ENCODE results near the gene XNDC1N. TPM values are rescaled to one million over a fixed set of nuclear protein-coding genes. Genes with fewer than 3 reads are reported as not detected.

Gene XNDC1N
- total and polyA plus RNA-seq, 2 of the 13 experiments (the other 11 are each of a cell fraction or from before 2014, with no cell fraction given), result 3.4 to 7.5 TPM

DNA sequence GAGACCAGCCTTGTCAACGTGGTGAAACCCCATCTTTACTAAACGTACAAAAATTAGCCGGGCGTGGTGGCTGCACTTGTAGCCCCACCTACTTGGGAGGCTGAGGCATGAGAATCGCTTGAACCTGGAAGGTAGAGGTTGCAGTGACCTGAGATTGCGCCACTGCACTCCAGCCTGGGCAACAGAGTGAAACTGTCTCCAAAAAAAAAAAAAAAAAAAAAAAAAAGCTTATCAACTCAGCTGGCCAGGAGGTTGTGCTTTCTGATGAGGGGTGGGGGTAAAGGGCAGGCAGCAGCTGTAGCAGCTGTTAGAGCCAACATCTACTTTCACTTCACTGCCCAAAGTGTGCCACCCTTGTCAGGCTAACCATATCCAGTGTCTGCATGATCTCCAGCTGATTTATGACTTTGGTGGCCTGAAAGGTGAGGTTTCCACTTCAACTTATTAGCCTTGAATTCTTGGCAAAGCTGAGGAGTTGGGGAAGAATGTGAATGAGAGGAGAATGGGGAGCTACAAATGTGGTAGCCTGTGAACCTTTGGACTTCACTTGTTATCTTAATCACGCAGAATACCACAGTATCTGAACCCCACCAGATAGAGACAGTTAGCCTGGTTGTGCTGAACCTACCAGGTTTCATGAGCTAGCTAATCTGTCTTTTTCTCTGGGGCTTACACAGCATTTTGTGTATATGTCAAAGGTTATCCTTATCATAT, 20.1 kb upstream of the XNDC1N start (continued):
- TF ChIP-seq ZNF142 (CRISPR knock-in tag; IDR thresholded peaks at IDR 0.05), result no peak
- TF ChIP-seq EHMT2 (IDR thresholded peaks at IDR 0.05; ENCODE audit: borderline replicate concordance, low read depth, low read length), result peak; percentile 24; the same call in 1 of the 2 replicates
- TF ChIP-seq FOSL2 (CRISPR knock-in tag; IDR thresholded peaks at IDR 0.05), result 0 out of 2 replicates have a peak, but pooled peaks have one; percentile 19
- TF ChIP-seq KDM1A (CRISPR knock-in tag; IDR thresholded peaks at IDR 0.05), result peak; percentile 59; the same call in 1 of the 2 replicates
- TF ChIP-seq, protein P1, sequence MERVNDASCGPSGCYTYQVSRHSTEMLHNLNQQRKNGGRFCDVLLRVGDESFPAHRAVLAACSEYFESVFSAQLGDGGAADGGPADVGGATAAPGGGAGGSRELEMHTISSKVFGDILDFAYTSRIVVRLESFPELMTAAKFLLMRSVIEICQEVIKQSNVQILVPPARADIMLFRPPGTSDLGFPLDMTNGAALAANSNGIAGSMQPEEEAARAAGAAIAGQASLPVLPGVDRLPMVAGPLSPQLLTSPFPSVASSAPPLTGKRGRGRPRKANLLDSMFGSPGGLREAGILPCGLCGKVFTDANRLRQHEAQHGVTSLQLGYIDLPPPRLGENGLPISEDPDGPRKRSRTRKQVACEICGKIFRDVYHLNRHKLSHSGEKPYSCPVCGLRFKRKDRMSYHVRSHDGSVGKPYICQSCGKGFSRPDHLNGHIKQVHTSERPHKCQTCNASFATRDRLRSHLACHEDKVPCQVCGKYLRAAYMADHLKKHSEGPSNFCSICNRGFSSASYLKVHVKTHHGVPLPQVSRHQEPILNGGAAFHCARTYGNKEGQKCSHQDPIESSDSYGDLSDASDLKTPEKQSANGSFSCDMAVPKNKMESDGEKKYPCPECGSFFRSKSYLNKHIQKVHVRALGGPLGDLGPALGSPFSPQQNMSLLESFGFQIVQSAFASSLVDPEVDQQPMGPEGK (CRISPR knock-in tag; IDR thresholded peaks at IDR 0.05), result peak; percentile 53; the same call in 1 of the 2 replicates
- peak; percentile 90 for TF ChIP-seq CEBPG (CRISPR knock-in tag; IDR thresholded peaks at IDR 0.05)
- TF ChIP-seq, protein P2, sequence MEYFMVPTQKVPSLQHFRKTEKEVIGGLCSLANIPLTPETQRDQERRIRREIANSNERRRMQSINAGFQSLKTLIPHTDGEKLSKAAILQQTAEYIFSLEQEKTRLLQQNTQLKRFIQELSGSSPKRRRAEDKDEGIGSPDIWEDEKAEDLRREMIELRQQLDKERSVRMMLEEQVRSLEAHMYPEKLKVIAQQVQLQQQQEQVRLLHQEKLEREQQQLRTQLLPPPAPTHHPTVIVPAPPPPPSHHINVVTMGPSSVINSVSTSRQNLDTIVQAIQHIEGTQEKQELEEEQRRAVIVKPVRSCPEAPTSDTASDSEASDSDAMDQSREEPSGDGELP (IDR thresholded peaks at IDR 0.05; ENCODE audit: borderline replicate concordance, low read depth), result peak; percentile 99
- TF ChIP-seq SOX13 (IDR thresholded peaks at IDR 0.05), result no peak
- TF ChIP-seq SOX13 (CRISPR knock-in tag; conservative IDR thresholded peaks at IDR 0.05 in 1 of 2, IDR thresholded peaks at IDR 0.05 in 1 of 2), result peak in 1 of 2 experiments; percentile 16; a peak in 1 of 4 replicates
- peak; percentile 69 for TF ChIP-seq HNF4A (CRISPR knock-in tag; IDR thresholded peaks at IDR 0.05)
- 0 out of 2 replicates have a peak, but pooled peaks have one; percentile 32 for TF ChIP-seq RXRA (CRISPR knock-in tag; IDR thresholded peaks at IDR 0.05)
- TF ChIP-seq ATF2 (CRISPR knock-in tag; IDR thresholded peaks at IDR 0.05), result peak; percentile 51; the same call in 1 of the 2 replicates
- TF ChIP-seq FIP1L1 (IDR thresholded peaks at IDR 0.05; ENCODE audit: borderline replicate concordance, insufficient read depth, low read depth, low read length), result no peak
- TF ChIP-seq BCL6 (CRISPR knock-in tag; IDR thresholded peaks at IDR 0.05), result 0 out of 2 replicates have a peak, but pooled peaks have one; percentile 28
- no peak for TF ChIP-seq ZBTB14 (CRISPR knock-in tag; IDR thresholded peaks at IDR 0.05)
- no peak for TF ChIP-seq ISX (CRISPR knock-in tag; conservative IDR thresholded peaks at IDR 0.05)
- no peak for TF ChIP-seq ZSCAN22 (CRISPR knock-in tag; IDR thresholded peaks at IDR 0.05)
